ENCODE data around the gene SLC35F2. TPM values are rescaled to one million over a fixed set of nuclear protein-coding genes. Genes with fewer than 3 reads are reported as not detected.

The SLC35F2 gene
- total and polyA plus RNA-seq, 2 of the 4 experiments (the other 2 are of a cell fraction) = 4.9 to 15.4 TPM

DNA sequence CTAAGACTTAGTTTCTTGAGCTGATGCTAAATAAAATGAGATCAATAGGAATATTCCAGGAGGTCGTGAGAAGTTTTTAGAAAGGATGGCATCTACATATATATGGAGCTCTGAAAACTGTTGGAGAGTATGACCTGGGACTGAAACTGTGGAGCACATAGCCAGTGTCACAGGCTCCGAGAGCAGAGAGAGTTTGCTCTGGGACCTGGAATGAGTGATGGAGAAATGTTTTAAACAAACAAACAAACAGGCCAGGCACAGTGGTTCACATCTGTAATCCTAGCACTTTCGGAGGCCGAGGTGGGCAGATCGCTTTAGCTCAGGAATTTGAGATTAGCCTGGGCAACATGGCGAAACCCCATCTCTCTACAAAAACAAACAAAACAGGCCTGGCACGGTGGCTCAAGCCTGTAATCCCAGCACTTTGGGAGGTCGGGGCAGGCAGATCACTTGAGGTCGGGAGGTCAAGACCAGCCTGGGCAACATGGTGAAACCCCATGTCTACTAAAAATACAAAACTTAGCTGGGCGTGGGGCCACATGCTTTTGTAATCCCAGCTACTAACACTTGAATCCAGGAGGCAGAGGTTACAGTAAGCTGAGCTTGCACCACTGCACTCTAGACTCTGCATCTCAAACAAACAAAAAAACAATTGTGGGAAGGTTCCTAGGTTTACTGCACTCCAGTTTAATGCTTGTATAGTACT, 67.1 kb downstream of the SLC35F2 start:
- Histone ChIP-seq H2BK120ac (ENCODE audit: low read depth, low read length) (no peak overlapping the region), H3K4me2 (ENCODE audit: low read depth, low read length) (no peak overlapping the region), H2BK15ac (ENCODE audit: low read depth, low read length) (no peak overlapping the region), H3K79me1 (ENCODE audit: low read depth in 1 of 2, low read length in 2 of 2) (no peaks in the 10 kb centered on the region), H3K4ac (ENCODE audit: low read depth, low read length) (no peak overlapping the region), H2AFZ (replicated peaks; ENCODE audit: low read length, poor library complexity) (no peak overlapping the region), H3K9me3 (ENCODE audit: control insufficient read depth, insufficient read depth, low read length) (no peaks in the 10 kb centered on the region), H2BK20ac (ENCODE audit: low read depth, low read length) (no peak overlapping the region), H3K9me1 (ENCODE audit: insufficient read depth, low read length) (no peaks in the 10 kb centered on the region), H3K36me3 (ENCODE audit: control insufficient read depth, insufficient read depth, low read length) (no peaks in the 10 kb centered on the region), H3K4me3 (ENCODE audit: insufficient read depth, low read depth, low read length) (no peak overlapping the region), H4K20me1 (ENCODE audit: insufficient read depth, low read length) (no peaks in the 10 kb centered on the region), H3K27me3 (ENCODE audit: control insufficient read depth, insufficient read depth, low read length) (no peaks in the 10 kb centered on the region), H3K4me1 (ENCODE audit: control insufficient read depth, insufficient read depth, low read length) (peaks cover 1% of the 10 kb centered on the region; the same call in 1 of the 2 replicates), H3K23ac (ENCODE audit: low read depth, low read length) (no peak overlapping the region), H3K9ac (ENCODE audit: low read depth, low read length) (no peak overlapping the region), H3K56ac (ENCODE audit: extremely low read depth, insufficient read depth, low read length) (no peak overlapping the region), H2AK9ac (replicated peaks; ENCODE audit: low read depth, low read length, poor library complexity) (no peak overlapping the region), H4K5ac (ENCODE audit: low read depth, low read length) (no peak overlapping the region), H3K27ac (ENCODE audit: insufficient read depth, low read length) (no peak overlapping the region), H4K8ac (ENCODE audit: low read depth in 2 of 2, low read length in 2 of 2) (no peak overlapping the region), H2BK5ac (ENCODE audit: low read depth, low read length, poor library complexity, severe bottlenecking) (no peak overlapping the region), H3K14ac (replicated peaks; ENCODE audit: low read depth, low read length) (no peak overlapping the region), H2AK5ac (ENCODE audit: low read depth, low read length) (no peak overlapping the region), H3K18ac (ENCODE audit: low read depth, low read length) (no peak overlapping the region), H4K91ac (ENCODE audit: insufficient read depth, low read depth, low read length) (no peak overlapping the region)
- dilution Hi-C loops (cut with HindIII; ENCODE audit: low sequenced_read_pairs, unreplicated experiment) = no loop called here
- in situ Hi-C loops (cut with MboI; ENCODE audit: low sequenced_read_pairs) = no loop called here
- intact Hi-C loops (cut with micrococcal nuclease) = no loop called here
- TF ChIP-seq MAFK (IDR thresholded peaks at IDR 0.05; ENCODE audit: low read depth, low read length) (no peak), SMC3 (IDR thresholded peaks at IDR 0.05; ENCODE audit: low read depth, low read length) (no peak), RFX5 (IDR thresholded peaks at IDR 0.05; ENCODE audit: low read depth, low read length) (no peak), MXI1 (IDR thresholded peaks at IDR 0.05; ENCODE audit: borderline replicate concordance, low read depth, low read length) (no peak), POLR2A (IDR thresholded peaks at IDR 0.05; ENCODE audit: low read depth, low read length) (no peak), NFE2L2 (IDR thresholded peaks at IDR 0.05; ENCODE audit: low read depth, low read length) (no peak), RAD21 (IDR thresholded peaks at IDR 0.05; ENCODE audit: low read length) (no peak), MAZ (IDR thresholded peaks at IDR 0.05; ENCODE audit: borderline replicate concordance, low read depth, low read length) (no peak), RCOR1 (IDR thresholded peaks at IDR 0.05; ENCODE audit: insufficient replicate concordance, low read length) (no peak), FOS (IDR thresholded peaks at IDR 0.05; ENCODE audit: low read depth, low read length) (no peak), CEBPB (IDR thresholded peaks at IDR 0.05; ENCODE audit: low read depth, low read length) (no peak), CHD1 (IDR thresholded peaks at IDR 0.05; ENCODE audit: low read depth, low read length) (no peak)
- TF ChIP-seq, protein P1, sequence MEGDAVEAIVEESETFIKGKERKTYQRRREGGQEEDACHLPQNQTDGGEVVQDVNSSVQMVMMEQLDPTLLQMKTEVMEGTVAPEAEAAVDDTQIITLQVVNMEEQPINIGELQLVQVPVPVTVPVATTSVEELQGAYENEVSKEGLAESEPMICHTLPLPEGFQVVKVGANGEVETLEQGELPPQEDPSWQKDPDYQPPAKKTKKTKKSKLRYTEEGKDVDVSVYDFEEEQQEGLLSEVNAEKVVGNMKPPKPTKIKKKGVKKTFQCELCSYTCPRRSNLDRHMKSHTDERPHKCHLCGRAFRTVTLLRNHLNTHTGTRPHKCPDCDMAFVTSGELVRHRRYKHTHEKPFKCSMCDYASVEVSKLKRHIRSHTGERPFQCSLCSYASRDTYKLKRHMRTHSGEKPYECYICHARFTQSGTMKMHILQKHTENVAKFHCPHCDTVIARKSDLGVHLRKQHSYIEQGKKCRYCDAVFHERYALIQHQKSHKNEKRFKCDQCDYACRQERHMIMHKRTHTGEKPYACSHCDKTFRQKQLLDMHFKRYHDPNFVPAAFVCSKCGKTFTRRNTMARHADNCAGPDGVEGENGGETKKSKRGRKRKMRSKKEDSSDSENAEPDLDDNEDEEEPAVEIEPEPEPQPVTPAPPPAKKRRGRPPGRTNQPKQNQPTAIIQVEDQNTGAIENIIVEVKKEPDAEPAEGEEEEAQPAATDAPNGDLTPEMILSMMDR (conservative IDR thresholded peaks at IDR 0.05; ENCODE audit: low read depth, low read length) = no peak
- TF ChIP-seq, protein P2, sequence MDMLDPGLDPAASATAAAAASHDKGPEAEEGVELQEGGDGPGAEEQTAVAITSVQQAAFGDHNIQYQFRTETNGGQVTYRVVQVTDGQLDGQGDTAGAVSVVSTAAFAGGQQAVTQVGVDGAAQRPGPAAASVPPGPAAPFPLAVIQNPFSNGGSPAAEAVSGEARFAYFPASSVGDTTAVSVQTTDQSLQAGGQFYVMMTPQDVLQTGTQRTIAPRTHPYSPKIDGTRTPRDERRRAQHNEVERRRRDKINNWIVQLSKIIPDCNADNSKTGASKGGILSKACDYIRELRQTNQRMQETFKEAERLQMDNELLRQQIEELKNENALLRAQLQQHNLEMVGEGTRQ (IDR thresholded peaks at IDR 0.05; ENCODE audit: low read depth, low read length) = no peak
- TF ChIP-seq, protein P3, sequence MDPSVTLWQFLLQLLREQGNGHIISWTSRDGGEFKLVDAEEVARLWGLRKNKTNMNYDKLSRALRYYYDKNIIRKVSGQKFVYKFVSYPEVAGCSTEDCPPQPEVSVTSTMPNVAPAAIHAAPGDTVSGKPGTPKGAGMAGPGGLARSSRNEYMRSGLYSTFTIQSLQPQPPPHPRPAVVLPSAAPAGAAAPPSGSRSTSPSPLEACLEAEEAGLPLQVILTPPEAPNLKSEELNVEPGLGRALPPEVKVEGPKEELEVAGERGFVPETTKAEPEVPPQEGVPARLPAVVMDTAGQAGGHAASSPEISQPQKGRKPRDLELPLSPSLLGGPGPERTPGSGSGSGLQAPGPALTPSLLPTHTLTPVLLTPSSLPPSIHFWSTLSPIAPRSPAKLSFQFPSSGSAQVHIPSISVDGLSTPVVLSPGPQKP (IDR thresholded peaks at IDR 0.05; ENCODE audit: borderline replicate concordance, low read depth, low read length) = no peak
- POLR2A ChIA-PET (ENCODE audit: unreplicated experiment) = no interaction called here
- WGBS, 2 experiments (ENCODE audit: extremely low coverage in 2 of 2, insufficient read length in 1 of 2) = 55% methylated on average over 4 of the region's 10 CpGs; no CpG with 5 or more reads in 1 of the 2 experiments
- DNase-seq (no peak), ATAC-seq (ENCODE audit: low read depth) (peak; percentile 32)
- BruUV-seq (replicated peaks) = no TSS peak
- CTCF ChIA-PET = interaction anchor here (0.7 to 1.6 kb wide), 2 partner anchors 9 to 11 kb away, joined by 3 to 4 read pairs; no protein-coding TSS in a partner anchor

Data from IMR-90 (cell line).